Mesenchymal stem cell (in vitro differentiated cells and primary cell): ENCODE data around the gene GMFB.

Source experiments
- DNase-seq: peaks from one replicate; pipeline ENCODE4 v3.0.0-alpha.2; 2013
- H2AFZ ChIP-seq: one replicate; pipeline ENCODE4 v1.6.1; 2013; ENCODE audit warnings: low read depth, mild to moderate bottlenecking, control low read depth, inconsistent platforms, low read length, moderate library complexity
- H2AK5ac ChIP-seq: 2 replicates; pipeline ENCODE4 v1.6.1; 2013; ENCODE audit warnings: low read length, moderate library complexity, mild to moderate bottlenecking, inconsistent platforms; ENCODE audit not compliant: severe bottlenecking
- H2BK120ac ChIP-seq: one replicate; pipeline ENCODE4 v1.6.1; 2013; ENCODE audit warnings: low read depth, mild to moderate bottlenecking, inconsistent platforms, low read length, moderate library complexity
- H2BK12ac ChIP-seq, 2 experiments: one replicate each; pipeline ENCODE4 v1.6.1; 2013; ENCODE audit warnings: inconsistent platforms in 2 of 2, low read length in 2 of 2, mild to moderate bottlenecking in 2 of 2, moderate library complexity in 2 of 2, control low read depth in 1 of 2
- H2BK15ac ChIP-seq: one replicate; pipeline ENCODE4 v1.6.1; 2013; ENCODE audit warnings: mild to moderate bottlenecking, low read depth, inconsistent platforms; ENCODE audit not compliant: poor library complexity, severe bottlenecking
- H2BK5ac ChIP-seq: 2 replicates; pipeline ENCODE4 v1.6.1; 2013; ENCODE audit warnings: low read depth, mild to moderate bottlenecking, low read length, control low read depth, inconsistent platforms; ENCODE audit not compliant: poor library complexity, severe bottlenecking
- H3K14ac ChIP-seq, 2 experiments: one replicate each; pipeline ENCODE4 v1.6.1; 2013; ENCODE audit warnings: inconsistent platforms in 2 of 2, low read length in 2 of 2, control low read depth in 1 of 2, mild to moderate bottlenecking in 1 of 2, moderate library complexity in 1 of 2
- H3K18ac ChIP-seq, 2 experiments: one replicate each; pipeline ENCODE4 v1.6.1; 2013; ENCODE audit warnings: inconsistent platforms in 2 of 2, low read length in 2 of 2, control low read depth in 1 of 2, low read depth in 1 of 2, mild to moderate bottlenecking in 1 of 2
- H3K23ac ChIP-seq, 2 experiments: one replicate each; pipeline ENCODE4 v1.6.1; 2013; ENCODE audit warnings: inconsistent platforms in 2 of 2, low read length in 2 of 2, mild to moderate bottlenecking in 2 of 2, moderate library complexity in 2 of 2, control low read depth in 1 of 2
- H3K27ac ChIP-seq: 2 replicates; pipeline ENCODE4 v1.5.1; 2013; ENCODE audit warnings: mild to moderate bottlenecking, moderate library complexity, low read length, control low read depth, inconsistent platforms; ENCODE audit not compliant: poor library complexity, severe bottlenecking
- H3K27me3 ChIP-seq, 2 experiments: 2 replicates each; pipeline versions ENCODE4 v1.6.1 to v1.7.0; 2013; ENCODE audit warnings: low read length in 2 of 2, mild to moderate bottlenecking in 2 of 2, moderate library complexity in 2 of 2, control low read depth in 1 of 2, inconsistent platforms in 1 of 2; ENCODE audit not compliant: control insufficient read depth in 1 of 2, insufficient read depth in 1 of 2
- H3K36me3 ChIP-seq, 2 experiments: 2 replicates each; pipeline versions ENCODE4 v1.6.1 to v1.7.0; 2013; ENCODE audit warnings: low read length in 2 of 2, control low read depth in 1 of 2, inconsistent platforms in 1 of 2, low read depth in 1 of 2, mild to moderate bottlenecking in 1 of 2; ENCODE audit not compliant: insufficient read depth in 2 of 2, control insufficient read depth in 1 of 2
- H3K4ac ChIP-seq, 2 experiments: one replicate each; pipeline ENCODE4 v1.6.1; 2013; ENCODE audit warnings: inconsistent platforms in 2 of 2, low read length in 2 of 2, mild to moderate bottlenecking in 2 of 2, moderate library complexity in 2 of 2, control low read depth in 1 of 2, low read depth in 1 of 2
- H3K4me1 ChIP-seq: 2 replicates; pipeline ENCODE4 v1.6.1; 2013; ENCODE audit warnings: low read depth, low read length, control low read depth; ENCODE audit not compliant: control insufficient read depth, insufficient read depth
- H3K4me2 ChIP-seq: 2 replicates; pipeline ENCODE4 v1.6.1; 2013; ENCODE audit warnings: low read length, mild to moderate bottlenecking, inconsistent platforms; ENCODE audit not compliant: poor library complexity, severe bottlenecking
- H3K4me3 ChIP-seq, 2 experiments: 2 replicates each; pipeline versions ENCODE4 v1.5.1 to v1.7.0; 2013; ENCODE audit warnings: low read length in 2 of 2, mild to moderate bottlenecking in 2 of 2, control low read depth in 1 of 2, low read depth in 1 of 2; ENCODE audit not compliant: insufficient read depth in 1 of 2
- H3K79me1 ChIP-seq: replicated peaks from 2 replicates; pipeline ENCODE4 v1.6.1; 2013; ENCODE audit warnings: mild to moderate bottlenecking, control low read depth, low read length, inconsistent platforms; ENCODE audit not compliant: poor library complexity, severe bottlenecking
- H3K9ac ChIP-seq: 2 replicates; pipeline ENCODE4 v1.7.0; 2013; ENCODE audit warnings: mild to moderate bottlenecking, low read length, moderate library complexity
- H3K9me3 ChIP-seq: 2 replicates; pipeline ENCODE4 v1.7.0; 2013; ENCODE audit warnings: mild to moderate bottlenecking, low read length; ENCODE audit not compliant: control insufficient read depth
- H4K8ac ChIP-seq: one replicate; pipeline ENCODE4 v1.6.1; 2013; ENCODE audit warnings: inconsistent platforms, mild to moderate bottlenecking, low read length, moderate library complexity
- H4K91ac ChIP-seq: one replicate; pipeline ENCODE4 v1.6.1; 2013; ENCODE audit warnings: mild to moderate bottlenecking, low read length, inconsistent platforms
- WGBS: methylation state at CpG from one replicate; pipeline ENCODE4 v1.1.7; 2013; ENCODE audit warnings: mixed read lengths; 5-methylcytosine and 5-hydroxymethylcytosine counted together

The GMFB gene

DNA sequence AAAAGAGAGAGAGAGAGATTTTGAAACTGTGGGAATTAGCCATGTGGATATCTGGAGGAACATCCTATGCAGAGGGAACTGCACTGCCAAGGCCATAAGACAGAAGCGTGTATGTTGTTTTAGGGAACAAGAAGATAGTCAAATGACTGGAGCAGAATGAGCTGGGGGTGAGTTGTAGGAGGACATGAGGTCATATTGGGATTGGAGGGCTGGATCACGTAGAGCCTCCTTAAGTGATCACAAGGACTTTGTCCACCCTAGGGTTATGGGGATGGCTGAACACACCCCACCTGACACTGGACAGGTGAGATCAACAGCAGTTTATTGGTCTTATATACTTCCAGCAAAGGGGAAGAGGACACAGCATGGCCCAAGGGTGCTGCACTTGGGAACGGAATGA, 12.7 kb upstream of the GMFB start:
- Histone ChIP-seq H3K79me1 (no peaks in the 10 kb centered on the region), H3K27me3 (peaks cover 0 to 6% of the 10 kb centered on the region in 2 experiments), H3K14ac (no peak overlapping the region), H3K23ac (no peak overlapping the region), H2AK5ac (no peak overlapping the region), H3K4me1 (no peaks in the 10 kb centered on the region), H3K4me2 (no peak overlapping the region), H3K18ac (no peak overlapping the region), H2BK12ac (no peak overlapping the region), H3K36me3 (no peaks in the 10 kb centered on the region), H2BK5ac (no peak overlapping the region), H3K9me3 (no peaks in the 10 kb centered on the region), H3K4ac (no peak overlapping the region), H3K9ac (no peak overlapping the region), H4K91ac (peak overlapping the region; percentile 21), H2BK120ac (no peak overlapping the region), H3K27ac (no peak overlapping the region), H4K8ac (no peak overlapping the region), H2BK15ac (no peak overlapping the region), H2AFZ (no peak overlapping the region), H3K4me3 (no peak overlapping the region)
- 98% methylated on average over 3 of the region's 3 CpGs for WGBS
- DNase-seq, result no peak

DNA sequence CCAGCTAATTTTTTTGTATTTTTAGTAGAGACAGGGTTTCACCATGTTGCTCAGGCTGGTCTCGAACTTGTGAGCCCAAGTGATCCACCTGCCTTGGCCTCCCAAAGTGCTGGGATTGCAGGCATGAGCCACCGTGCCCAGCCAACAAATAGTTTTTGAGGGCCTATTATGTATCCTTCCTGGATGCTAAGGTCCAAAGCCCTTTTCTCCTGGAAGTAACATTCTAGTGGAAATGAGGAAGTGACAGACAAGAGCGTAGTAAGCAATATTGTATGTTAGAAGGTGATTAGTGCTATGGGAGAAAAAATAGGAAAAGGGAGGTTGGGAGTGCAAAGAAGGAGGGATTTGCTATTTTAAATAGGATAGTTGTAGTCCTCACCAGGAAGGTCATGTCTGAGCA, 12.0 kb upstream of the GMFB start:
- Histone ChIP-seq H2BK120ac (no peak overlapping the region), H3K4me3 (no peak overlapping the region), H3K36me3 (no peaks in the 10 kb centered on the region), H3K9me3 (no peaks in the 10 kb centered on the region), H3K4ac (no peak overlapping the region), H3K23ac (no peak overlapping the region), H3K27ac (no peak overlapping the region), H2AFZ (no peak overlapping the region), H4K8ac (no peak overlapping the region), H3K79me1 (no peaks in the 10 kb centered on the region), H2BK5ac (no peak overlapping the region), H2BK12ac (no peak overlapping the region), H3K27me3 (peaks cover 0 to 6% of the 10 kb centered on the region in 2 experiments), H2BK15ac (no peak overlapping the region), H3K4me1 (no peaks in the 10 kb centered on the region), H3K9ac (no peak overlapping the region), H3K4me2 (no peak overlapping the region), H4K91ac (no peak overlapping the region), H2AK5ac (no peak overlapping the region), H3K14ac (no peak overlapping the region), H3K18ac (no peak overlapping the region)
- WGBS, result 88% methylated on average over 3 of the region's 3 CpGs
- no peak for DNase-seq

GRCh38 chr14:54498579-54498978, 9.8 kb upstream of the GMFB start:
- no peak overlapping the region for H3K18ac ChIP-seq
- no peak for DNase-seq
- no peak overlapping the region for H3K4ac ChIP-seq
- no peak overlapping the region for H3K4me2 ChIP-seq
- H3K4me1 ChIP-seq, result no peaks in the 10 kb centered on the region
- no peak overlapping the region for H4K8ac ChIP-seq
- no peak overlapping the region for H2BK15ac ChIP-seq
- no peak overlapping the region for H3K23ac ChIP-seq
- H3K36me3 ChIP-seq, result no peaks in the 10 kb centered on the region
- H3K27ac ChIP-seq, result no peak overlapping the region
- no peak overlapping the region for H3K9ac ChIP-seq
- H2AFZ ChIP-seq, result no peak overlapping the region
- no peak overlapping the region for H2BK12ac ChIP-seq
- 74% methylated on average over 4 of the region's 7 CpGs for WGBS
- no peak overlapping the region for H2AK5ac ChIP-seq
- no peak overlapping the region for H4K91ac ChIP-seq
- H3K4me3 ChIP-seq, result no peak overlapping the region
- peaks cover 0 to 6% of the 10 kb centered on the region in 2 experiments for H3K27me3 ChIP-seq
- no peak overlapping the region for H3K14ac ChIP-seq
- H2BK120ac ChIP-seq, result no peak overlapping the region
- H3K79me1 ChIP-seq, result no peaks in the 10 kb centered on the region
- H2BK5ac ChIP-seq, result no peak overlapping the region
- H3K9me3 ChIP-seq, result no peaks in the 10 kb centered on the region

GRCh38 chr14:54498095-54498531, 9.3 kb upstream of the GMFB start:
- Histone ChIP-seq H3K23ac (no peak overlapping the region), H3K27me3 (peaks cover 0 to 6% of the 10 kb centered on the region in 2 experiments), H3K4me1 (no peaks in the 10 kb centered on the region), H4K8ac (no peak overlapping the region), H2BK12ac (no peak overlapping the region), H3K4me2 (no peak overlapping the region), H4K91ac (no peak overlapping the region), H2BK15ac (no peak overlapping the region), H3K14ac (no peak overlapping the region), H2AK5ac (no peak overlapping the region), H3K4me3 (no peak overlapping the region), H3K9ac (no peak overlapping the region), H3K18ac (no peak overlapping the region), H3K9me3 (no peaks in the 10 kb centered on the region), H3K27ac (no peak overlapping the region), H2BK120ac (no peak overlapping the region), H2AFZ (no peak overlapping the region), H3K79me1 (no peaks in the 10 kb centered on the region), H3K36me3 (no peaks in the 10 kb centered on the region), H3K4ac (no peak overlapping the region), H2BK5ac (no peak overlapping the region)
- 77% methylated on average over 4 of the region's 5 CpGs for WGBS
- DNase-seq, result no peak
